ENCODE results near the gene TTC7B.

DNA sequence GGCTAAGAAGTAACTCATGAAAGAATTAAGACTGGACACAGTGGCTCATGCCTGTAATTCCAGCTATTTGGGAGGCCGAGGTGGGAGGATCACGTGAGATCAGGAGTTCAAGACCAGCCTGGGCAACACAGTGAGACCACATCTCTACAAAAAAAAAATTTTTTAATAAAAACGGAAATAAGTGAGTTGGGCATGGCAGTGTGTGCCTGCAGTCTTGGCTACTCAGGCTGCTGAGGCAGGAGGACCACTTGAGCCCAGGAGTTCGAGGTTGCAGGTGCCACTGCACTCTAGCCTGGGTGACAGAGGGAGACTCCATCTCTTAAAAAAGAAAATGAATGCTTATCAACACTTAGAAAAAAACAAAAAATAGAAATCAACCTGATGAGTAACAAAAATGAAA lies 301.7 kb downstream of the TTC7B start:
- TF ChIP-seq CTCF (IDR thresholded peaks at IDR 0.05; ENCODE audit: borderline replicate concordance, extremely low read depth, low read length, poor library complexity, severe bottlenecking) (no peak), EZH2 (IDR thresholded peaks at IDR 0.05; ENCODE audit: borderline replicate concordance, low read depth, low read length, severe bottlenecking) (no peak)
